HG03439 (cell line): Measurements from ENCODE around the gene NRCAM.

Source experiments
- ATAC-seq: cut with Tn5 transposase; IDR thresholded peaks from one replicate; pipeline ENCODE4 v1.9.1; 2021; ENCODE audit warnings: mild to moderate bottlenecking, moderate library complexity; ENCODE audit not compliant: unreplicated experiment

The NRCAM gene

DNA sequence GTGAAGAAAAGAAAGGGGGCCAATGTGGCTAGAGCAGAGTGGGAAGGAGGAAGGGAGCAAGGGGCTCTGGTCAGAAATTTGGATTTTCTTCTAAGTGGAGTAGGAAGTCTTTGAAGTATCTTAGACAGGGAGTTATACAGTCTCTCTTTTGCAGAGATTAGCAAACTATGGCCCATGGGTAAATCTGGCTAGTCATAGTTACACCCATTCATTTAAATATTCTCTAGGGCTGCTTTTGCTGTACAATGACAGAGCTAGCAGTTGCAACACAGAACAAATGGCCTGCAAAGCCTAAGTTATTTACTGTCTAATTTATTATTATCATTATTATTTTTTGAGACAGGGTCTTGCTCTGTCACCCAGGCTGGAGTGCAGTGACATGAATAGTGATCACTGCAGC, 315.6 kb downstream of the NRCAM start:
- no peak for ATAC-seq

DNA sequence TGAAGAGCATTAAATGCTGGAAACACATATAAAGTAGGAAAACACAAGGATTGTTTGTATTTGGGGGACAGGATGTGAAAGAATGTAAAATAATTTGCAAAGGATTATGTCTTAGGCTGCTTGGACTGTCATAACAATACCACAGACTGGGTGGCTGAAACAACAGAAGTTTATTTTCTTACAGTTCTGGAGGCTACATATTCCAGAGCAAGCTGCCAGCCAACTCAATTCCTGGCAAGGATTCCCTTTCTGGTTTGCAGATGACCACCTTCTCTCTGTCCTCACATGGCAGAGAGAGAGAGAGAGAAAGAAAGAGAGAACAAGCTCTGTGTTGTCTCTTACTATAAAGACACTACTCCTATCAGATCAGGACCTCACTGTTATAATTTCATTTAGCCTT, 317.3 kb downstream of the NRCAM start:
- ATAC-seq: no peak

DNA sequence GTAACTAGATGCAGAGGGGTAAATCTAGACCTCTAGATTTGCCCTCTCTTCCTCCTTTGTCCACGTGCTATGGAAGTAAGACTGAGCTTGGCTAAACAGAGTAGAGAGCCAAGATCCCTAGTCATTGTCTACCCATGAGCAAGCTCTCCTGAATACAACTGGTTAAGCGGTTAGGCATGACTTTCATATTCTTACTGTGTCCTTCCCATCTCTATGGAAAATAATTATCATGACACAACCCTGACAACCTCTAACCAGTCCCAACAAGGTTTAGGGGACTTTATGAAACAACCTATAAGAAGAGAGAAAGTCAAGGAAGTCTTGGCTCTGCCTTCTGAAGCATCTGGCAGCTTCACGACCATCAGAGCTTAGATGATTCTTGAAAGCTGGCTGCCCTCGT, 318.2 kb downstream of the NRCAM start:
- ATAC-seq: no peak

DNA sequence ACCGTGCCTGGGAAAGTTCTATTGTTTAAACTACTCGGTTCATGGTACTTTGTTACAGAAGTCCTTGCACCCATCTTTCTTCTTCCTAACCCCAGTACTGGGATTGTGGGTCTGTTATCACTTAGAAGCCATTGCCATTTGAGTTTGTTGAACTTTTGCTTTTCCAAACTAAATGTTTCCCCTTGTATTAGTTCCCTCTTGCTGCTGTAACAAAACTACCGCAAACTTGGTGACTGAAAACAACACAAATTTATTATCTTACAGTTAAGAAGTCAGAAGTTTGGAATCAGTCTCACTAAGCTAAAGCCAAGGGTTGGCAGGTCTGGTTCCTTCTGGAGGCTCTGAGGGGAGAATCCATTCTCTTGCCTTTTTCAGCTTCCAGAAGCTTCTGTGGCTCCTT, 319.2 kb downstream of the NRCAM start:
- ATAC-seq: no peak

DNA sequence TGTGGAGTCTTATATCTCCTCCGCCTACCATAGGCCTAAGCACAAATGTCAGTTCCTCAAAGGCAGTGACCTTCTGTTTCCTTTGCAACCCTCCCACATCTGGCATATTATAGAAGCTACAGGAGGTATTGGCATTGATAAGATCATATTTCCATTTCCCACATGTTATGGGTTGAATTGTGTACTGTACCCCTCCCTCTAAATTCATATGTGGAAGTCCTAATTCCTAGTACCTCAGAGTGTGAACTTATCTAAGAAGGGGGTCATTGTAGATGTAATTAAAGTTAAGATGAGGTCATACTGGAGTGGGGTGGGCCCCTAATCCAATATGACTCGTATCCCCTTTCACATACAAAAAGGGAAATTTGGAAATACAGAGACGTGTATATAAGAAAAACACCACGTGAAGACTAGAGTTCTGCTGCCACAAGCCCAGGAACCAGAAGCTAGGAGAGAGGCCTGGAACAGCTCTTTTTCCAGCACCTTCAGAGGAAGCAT, 320.0 kb downstream of the NRCAM start:
- peak; percentile 27 for ATAC-seq

DNA sequence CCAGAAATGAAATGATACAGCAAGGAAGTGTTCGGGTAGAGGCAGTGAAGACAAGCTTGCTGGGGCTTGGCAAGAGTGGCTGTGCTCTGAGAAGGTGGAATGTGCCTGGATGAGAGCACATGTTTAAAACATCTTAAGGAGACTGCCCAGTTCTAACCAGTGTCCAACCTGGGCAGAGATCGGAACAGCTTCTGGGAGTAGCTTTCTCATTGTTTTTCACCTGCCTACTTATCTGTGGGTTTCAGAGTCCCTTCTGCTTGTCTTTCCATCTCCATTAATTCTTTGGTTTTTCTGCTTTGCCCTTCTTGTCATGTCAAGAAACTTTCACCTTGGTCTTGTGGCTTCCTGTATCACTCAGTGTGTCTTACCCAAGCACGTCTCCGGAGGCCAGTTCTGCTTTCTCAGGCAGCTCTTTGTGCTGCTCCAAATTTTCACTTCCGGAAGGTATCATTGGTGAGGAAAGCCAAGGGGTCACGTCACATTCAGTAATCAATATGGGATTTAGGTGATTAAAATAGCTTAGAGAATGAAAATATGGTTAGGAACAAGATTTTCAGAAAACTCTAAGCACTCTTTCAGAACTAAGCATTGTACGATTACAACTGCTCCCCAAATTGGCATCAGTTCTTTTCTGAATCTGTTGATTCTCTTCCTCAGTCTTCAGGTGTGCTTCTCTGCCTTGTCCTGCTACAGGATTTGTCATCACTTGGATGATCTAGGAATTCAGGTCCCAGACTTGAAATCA, 320.6 kb downstream of the NRCAM start:
- peak; percentile 94 for ATAC-seq

DNA sequence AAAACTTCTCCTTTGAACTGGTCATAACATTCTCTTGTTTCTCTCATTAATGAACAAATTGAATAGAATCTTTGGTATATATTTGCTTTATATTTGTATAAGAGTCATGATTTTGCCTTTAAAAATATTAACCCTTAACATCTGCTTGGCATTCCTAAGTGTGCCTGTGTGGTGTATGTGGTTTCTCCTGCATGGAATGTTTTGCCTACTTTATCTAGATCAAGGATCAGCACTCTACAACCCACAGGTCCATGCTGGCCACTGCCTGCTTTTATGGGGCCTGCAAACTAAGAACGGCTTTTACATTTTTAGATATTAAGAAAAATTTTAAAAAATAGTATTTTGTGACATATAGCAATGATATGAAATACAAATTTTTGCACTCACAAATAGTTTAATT, 321.8 kb downstream of the NRCAM start:
- no peak for ATAC-seq

DNA sequence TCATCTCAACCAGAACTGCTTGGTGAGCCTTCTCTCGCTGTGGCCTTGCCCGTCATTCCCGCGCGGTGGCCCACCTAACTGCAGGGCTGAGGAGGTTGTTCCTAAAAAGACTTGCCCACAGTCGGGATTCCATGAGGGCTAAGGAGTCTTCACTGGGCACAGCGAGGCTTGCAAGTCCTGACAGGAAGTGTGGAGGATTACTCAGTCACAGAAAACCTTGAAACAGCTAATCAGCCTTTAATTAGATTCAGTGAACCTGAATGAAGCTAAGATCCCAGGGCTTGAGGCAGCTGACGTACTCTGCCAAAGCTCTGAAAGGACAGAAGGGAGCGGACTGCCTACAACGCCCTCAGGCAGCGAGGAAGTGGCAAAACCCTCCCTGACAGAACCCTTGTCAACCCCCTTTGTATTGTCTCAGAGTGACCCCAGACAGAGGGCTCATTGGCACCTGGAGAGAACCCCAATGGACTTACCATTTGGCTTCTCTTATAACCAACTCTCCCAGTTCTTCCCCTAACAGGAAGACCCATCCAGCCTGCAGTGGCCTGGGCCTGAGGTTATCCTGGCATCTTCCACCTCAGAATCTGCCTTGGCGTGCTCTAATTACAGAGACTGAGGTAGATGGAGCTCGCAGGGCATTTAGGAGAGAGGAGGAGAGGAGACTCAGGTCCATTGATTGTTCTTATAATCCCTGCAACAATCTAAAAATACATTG, 323.5 kb downstream of the NRCAM start:
- ATAC-seq: no peak

DNA sequence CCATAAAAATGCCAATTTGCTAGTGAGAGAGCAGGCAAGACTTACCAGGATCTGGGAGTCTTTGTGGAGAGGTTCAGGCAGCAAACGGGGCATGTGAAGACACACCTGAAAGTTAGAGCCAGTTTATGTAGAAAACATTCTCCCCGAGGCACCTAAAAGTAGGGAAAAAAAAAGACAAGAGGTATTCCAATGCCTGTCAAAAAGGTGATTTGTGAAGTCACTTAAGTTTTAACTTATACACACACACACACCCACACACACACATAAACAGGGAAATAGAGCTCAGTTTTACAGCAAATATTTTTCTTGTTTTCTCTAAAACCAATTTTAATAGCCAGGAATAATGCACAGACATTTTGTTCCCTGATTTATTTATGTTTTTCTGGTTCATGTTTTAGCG, 326.0 kb downstream of the NRCAM start, which contains the start of gene LAMB4:
Gene LAMB4, minus strand, starts transcription at position 101 of the 400 bp plus-strand sequence. CDS start 7,197 bp downstream, outside the sequence.
- no peak for ATAC-seq

DNA sequence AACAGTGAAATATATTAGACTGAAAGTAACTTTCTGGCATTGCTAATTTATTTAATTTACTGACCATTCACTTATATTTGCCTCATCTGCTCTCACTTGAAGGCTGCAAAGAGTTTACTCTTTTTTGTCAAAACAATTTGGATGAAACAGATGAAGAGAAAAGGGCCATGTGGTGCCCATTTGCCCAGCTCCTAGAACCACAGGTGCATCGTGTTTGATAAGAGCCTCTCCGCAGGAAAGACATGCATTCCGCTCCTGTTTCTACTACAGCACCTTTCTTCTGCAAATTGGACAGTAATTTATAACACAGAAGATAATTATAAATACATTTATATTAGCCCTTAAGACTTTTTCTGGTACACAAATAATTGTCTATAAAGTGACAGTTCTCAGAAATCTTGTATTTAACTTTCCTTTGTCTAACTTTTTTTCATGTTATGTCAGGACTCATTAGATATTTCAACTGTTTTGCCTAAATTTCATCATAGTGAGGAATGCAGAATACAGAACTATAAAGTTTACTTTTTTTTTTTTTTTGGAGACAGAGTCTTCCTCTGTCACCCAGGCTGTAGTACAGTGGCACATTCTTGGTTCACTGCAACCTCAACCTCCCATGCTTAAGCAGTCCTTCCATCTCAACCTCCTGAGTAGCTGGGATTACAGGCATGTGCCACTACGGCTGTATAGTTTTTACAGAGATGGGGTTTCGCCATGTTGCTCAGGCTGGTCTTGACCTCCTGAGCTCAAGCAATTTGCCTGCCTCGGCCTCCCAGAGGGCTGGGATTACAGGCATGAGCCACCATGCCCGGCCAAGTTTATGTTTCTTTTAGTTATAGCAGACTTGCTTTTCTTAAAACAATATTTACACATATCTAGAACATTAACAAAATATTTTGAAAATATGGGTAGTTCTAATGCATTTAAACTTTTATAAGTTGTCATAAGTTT, 326.9 kb downstream of the NRCAM start:
- no peak for ATAC-seq

DNA sequence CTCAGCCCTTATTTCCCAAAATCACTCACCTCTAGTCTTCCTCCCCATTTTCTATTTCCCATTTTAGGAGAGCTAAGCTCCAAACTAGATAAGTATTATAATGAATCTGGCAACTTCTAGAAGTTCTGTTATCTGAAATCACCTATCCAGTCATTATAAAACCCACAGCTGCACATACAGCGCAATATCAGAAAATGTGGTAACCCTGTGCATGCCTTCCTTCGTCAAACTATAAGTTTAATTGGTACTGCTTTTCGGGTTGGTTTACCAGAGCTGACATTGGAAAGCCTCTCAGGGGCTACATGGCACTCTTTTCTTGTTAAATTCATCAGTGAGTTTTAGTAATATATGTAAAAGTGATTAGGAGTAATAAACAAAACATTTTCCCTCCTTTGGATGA, 327.7 kb downstream of the NRCAM start:
- ATAC-seq: no peak

DNA sequence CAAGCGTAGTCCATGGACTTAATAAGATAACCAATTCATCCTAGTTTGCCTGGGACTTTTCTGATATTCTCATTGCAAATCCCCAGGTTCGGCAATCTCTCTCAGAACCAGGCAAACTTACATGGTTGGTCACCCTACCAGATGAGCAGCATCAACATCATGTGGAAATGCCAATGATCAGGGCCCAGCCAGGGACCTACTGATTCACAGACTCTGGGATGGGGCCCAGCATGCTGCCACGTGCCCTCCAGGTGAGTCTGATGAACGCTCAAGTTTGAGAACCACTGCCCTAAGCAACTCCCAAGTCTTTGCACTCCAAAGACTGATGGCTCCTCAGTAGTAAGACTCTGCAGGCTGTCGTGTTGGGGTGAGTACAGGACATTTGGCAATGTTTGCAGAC, 328.8 kb downstream of the NRCAM start:
- ATAC-seq: no peak

DNA sequence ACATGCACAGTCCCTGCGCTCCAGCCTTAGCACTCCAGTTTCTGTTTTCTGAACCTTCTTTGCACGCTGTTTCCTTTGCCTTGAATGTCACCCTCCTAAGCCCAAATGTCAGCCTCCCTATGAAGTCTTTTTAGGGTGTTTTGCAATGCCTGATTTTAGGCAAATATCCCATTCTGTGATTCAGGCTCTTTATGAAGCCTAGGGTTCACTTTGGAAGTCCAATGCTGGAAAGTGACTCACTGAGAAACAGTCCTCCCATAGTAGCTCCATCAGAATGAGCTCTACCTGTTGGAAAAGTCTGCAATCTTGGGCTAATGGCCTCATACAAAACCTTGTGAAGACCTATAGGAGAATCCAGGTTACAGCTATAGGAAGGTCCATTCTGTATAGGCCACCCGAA, 331.4 kb downstream of the NRCAM start:
- no peak for ATAC-seq

DNA sequence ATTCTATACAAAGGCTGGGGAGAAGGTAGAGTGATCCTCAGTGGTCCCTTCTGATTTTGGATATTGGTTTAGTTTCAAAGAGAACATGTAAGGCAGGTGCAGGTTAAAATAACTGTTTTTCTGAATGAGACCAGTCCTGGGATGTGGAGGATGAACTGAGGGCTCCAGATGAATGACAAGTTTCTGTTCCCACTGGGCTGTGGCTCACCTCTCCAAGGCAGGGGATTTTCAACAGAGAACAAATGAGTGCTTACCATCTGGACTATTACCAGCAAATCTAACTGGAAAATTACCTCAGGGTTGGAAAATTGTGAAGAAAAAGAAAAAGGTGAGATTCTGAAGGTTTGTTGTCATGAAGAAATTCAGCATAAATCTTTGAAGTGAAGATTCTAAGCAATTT, 334.1 kb downstream of the NRCAM start:
- ATAC-seq: no peak

DNA sequence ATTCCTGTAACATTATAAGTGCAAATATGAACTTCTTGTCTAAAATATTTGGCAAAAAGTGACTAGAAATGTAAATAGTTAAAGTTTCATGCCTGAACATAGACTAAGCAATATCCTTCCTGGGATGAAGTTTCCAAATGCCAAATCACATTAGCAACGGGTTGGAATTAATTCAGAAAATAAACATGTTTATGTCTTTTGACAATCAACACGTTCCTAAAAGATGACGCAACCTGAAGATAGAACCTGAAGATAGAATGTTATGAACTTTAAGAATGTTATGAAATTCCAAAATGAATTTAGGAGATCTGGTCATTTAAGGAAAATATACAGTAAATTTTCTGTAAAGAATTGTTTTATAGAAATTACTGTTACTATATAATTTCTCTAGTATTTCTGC, 335.3 kb downstream of the NRCAM start:
- ATAC-seq: no peak

DNA sequence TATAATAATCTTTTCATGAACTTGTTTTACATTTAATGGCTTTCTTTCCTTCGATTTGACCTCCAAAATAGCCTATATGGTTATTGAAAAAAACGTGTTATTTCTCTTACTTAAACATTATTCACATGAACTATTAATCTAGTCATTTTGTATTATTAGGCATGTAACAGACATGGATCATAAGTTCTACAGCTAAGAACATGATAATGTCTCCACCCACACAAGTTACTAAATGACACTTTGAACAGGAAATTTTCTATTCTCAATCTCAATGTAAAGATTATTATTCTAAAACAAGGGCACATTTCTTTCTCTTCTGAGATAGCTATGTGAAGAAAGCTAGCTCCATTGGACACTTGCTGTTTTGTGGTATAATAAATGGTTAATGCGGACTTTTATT, 336.0 kb downstream of the NRCAM start:
- ATAC-seq: no peak

DNA sequence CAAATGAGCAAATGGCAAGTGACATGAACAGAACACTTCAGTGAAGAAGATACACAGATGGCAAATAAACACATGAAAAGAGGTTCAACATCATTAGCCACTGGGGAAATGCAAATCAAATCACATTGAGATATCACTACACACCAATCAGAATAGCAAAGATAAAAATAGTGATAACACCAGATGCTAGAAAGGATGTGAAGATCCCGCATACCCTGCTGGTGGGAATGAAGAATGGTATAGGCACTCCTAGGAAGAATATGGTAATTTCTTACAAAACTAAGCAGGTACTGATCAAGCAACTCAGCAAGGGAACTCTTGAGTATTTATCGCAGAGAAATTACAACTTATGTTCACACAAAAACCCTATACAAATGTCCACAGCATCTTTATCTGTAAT, 337.3 kb downstream of the NRCAM start:
- ATAC-seq: no peak

DNA sequence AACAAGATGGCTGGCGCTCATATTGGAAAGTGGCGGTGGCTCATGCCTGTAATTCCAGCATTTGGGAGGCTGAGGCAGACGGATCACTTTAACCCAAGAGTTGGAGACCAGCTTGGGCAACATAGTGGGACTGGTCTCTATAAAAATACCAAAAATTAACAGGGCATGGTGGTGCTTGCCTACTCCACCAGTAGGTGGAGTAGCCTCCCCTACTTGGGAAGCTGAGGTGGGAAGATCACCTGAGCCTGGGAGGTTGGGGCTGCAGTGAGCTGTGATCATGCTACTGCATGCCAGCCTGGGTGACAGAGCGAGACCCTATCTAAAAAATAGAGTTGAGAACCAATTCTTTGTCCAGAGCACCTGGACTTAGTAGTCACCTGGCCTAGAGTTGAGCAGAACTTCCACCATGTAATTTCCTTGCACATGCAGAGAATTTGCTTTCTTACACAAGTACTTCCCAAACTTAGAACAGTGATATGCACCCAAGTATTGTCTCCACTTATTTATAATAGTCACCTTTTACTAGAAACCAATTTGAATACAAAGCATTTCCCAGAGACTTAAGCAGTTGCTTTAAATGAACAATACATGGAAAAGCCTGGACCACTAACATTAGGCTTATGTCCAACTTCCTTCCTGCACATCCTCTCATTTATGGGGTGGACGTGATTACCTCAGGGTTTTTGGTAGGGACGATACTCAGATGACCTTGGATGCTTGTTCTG, 342.0 kb downstream of the NRCAM start:
- ATAC-seq: no peak

DNA sequence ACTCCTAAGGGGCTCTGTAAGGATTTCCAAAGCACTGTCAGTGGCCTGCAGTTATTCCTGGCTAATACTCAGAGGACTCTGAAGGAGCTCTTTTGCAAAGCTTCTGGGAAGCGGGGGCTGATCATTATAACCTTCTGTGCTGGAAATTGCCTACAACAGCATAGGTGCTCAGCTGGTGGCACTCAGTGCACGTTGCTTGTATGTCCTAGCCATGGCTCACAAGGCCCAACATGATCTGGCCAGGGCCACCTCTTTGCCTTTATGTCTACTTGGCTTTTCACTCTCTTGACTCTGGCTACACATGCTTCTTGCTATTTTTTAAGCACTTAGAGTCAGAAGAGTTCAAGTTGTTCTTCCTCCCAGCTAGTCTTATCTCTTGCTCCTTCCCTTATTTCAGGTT, 343.6 kb downstream of the NRCAM start:
- no peak for ATAC-seq

DNA sequence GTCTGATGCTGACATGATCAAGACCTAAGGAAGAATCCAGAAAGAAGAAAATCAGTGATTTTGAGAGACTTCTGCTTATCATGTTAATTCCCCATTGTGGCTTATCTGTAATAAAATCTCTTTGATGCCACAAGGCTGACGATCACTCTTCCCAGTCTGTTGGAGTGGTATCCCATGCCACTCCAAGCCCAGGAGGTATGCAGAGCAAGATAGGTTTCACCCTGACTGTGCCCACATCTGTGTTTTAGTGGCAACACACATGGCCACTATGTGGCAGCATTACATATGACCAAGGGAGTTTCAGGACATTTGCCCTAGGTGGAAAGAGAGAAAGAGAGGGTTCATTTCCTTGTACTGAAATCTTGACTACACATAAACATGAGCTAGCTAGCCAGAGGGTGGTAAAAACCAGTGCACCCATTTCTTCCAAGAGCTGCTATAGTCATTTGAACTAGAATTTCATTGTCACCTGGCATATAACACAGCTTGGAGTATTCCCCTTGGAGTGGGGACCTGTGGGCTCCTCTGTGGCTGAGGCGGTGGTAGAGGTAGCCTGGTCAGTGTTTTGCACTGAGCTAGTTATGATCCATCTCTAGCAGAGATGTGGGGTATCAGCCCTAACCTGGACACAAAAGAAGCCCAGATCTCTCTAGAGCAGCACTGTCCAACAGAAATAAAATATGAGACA, 346.9 kb downstream of the NRCAM start:
- ATAC-seq: no peak
